Neural progenitor cell (in vitro differentiated cells): ENCODE measurements around the gene RNF175.
A peak's percentile ranks its signal among the peaks of the same experiment; 100 is the strongest.

ENCODE experiments used
- EZH2phosphoT487 ChIP-seq: fragments of 200-600 bp; sonication (generic); IDR thresholded peaks from 2 replicates; pipeline ENCODE4 v1.6.1; 2017; ENCODE audit warnings: antibody characterized with exemption
- TF ChIP-seq, protein P1 (sequence below): fragments of 200-600 bp; sonication (generic); IDR thresholded peaks from 2 replicates; pipeline ENCODE4 v1.5.1; 2017; ENCODE audit warnings: antibody characterized with exemption, mild to moderate bottlenecking

DNA sequence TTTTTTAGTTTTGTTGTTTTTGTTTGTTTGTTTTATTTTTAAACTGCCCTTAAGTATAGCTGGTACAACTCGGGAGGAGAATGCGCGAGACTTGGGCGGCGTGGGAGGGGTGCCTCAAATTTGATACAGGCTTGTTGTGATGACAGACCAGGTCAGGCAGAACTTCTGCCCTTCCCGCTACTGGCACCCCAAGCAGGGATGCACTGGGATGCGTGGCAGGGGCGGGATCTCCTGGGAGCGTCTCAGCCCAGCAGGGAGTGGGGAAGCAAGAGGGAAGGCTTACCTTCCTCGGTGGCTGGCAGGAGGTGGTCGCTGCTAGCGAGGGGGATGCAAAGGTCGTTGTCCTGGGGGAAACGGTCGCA lies 28.2 kb upstream of the RNF175 start:
- TF ChIP-seq, protein P1, sequence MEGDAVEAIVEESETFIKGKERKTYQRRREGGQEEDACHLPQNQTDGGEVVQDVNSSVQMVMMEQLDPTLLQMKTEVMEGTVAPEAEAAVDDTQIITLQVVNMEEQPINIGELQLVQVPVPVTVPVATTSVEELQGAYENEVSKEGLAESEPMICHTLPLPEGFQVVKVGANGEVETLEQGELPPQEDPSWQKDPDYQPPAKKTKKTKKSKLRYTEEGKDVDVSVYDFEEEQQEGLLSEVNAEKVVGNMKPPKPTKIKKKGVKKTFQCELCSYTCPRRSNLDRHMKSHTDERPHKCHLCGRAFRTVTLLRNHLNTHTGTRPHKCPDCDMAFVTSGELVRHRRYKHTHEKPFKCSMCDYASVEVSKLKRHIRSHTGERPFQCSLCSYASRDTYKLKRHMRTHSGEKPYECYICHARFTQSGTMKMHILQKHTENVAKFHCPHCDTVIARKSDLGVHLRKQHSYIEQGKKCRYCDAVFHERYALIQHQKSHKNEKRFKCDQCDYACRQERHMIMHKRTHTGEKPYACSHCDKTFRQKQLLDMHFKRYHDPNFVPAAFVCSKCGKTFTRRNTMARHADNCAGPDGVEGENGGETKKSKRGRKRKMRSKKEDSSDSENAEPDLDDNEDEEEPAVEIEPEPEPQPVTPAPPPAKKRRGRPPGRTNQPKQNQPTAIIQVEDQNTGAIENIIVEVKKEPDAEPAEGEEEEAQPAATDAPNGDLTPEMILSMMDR: no peak
- TF ChIP-seq EZH2phosphoT487: peak; percentile 12
